ENCODE measurements around the gene UPB1.
"Not testable (repeated sequence)": the region's sequence is repeated elsewhere in the genome, so short reads cannot be mapped to it uniquely, and the experiment has no call there.

Gene UPB1

DNA sequence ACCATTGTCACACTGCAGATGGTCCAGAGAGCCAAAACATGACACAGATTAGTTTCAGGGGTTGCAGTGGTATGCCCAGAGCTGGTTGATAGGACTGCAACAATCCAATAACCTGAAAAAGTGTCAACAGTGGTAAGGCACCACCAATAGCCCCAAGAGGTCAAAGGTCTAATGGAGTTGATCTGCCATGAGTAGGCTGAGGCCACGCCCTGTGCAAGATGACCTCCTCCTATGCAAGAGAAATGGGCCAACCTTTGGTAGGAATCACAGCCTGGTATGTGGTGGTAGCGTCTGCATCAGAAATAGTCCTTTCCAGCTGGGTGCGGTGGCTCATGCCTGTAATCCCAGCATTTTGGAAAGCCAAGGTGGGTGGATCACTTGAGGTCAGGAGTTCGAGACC lies 40.2 kb downstream of the UPB1 start:
- no peak for DNase-seq (ENCODE audit: low spot score)

DNA sequence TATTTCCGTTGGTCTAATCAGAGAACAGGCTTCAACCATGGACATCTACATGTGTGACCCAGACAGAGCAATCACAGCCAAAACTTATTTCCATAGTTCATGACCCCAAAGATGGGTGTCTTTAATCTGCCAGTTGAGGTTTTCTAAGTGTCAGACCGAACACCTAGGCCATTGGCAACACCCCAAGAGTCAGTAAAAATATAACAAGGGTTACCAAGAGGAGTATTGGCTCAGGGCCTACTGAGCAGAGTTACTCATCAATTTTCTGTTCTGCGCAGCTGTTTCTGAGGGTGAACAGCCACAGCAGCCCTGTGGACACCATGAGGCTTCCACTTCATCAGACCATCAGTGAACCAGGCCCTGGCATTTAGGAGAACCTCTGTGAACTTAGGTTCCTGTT lies 41.0 kb downstream of the UPB1 start:
- no peak for DNase-seq (ENCODE audit: low spot score)

DNA sequence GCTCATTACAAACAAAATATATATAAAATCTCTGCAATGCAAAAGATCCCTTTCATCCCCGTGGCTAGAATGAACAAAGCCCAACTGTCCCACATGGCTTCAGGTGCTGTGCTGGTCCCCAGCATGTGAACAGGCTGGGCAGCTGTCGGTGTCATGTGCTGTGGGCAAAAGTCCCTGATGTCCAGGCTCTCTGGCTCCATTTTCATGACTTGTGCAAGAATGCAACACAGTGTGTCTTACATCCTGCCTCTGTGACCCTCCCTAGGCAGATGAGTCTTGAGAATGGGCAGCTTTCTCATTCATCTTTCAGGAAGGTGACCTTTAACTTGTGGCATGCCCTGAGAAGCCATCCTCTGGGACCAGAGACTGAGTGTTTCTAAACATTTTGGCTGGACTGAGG lies 45.3 kb downstream of the UPB1 start:
- DNase-seq (ENCODE audit: low spot score), result no peak

DNA sequence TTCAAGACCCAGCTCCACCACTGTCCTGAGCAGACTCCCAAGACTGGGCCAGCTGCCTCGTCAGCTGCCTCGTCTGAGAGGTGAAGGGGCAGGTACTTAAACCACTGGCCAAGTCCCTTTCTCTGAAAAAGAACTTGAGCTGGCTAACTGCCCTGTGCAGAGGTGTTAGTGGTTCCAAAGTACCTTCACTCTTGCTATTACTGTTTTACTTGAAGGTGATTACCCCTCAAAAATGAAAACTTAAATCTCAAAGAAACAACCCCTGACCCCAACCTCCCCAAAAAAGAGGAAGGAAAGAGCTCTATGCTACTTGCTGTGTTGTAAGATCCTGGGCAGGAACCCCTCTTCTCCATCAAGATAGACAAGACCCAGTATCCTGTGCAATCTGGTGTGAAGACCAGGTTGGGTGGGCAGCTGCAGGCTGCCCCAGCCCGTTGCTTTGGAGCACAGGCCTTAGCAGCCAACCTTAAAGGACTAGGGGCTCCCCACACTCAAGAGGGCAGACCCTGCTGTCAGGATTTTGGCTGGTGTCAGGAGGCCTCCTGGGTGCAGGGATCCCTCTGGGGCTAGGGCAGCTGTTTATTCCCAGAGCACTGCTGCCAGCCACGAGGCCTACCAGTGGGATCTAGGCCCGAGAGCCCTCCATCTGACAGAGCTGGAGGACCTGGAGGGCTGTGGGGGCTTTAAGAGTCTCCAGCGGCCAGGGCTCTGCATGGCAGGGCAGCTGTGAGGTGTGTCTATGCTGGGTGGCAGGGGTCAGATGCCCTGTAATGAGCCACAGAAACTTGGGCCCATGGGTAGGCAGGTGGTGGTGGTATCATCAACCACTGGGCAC lies 46.8 kb downstream of the UPB1 start:
- no peak for DNase-seq (ENCODE audit: low spot score)

DNA sequence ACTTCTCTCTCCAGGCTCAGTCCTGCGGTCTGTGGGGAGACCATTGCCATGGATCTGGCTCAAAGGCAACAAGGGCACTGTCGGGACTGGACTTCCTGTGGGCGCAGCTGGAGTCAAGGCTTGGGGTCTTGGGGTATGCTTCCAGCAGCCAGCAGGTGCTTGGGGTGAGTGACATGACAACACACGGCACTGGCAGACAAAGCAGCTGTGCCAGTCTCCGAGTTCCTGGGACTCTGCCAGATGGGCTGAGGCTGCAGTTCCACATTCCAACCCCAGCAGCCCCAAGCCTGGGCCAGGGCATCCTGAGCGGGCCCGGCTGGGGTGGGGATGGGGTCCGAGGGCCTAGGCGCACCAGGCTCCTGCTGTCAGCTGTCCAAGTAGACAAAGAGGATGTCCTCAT lies 47.5 kb downstream of the UPB1 start:
- no peak for DNase-seq (ENCODE audit: low spot score)

DNA sequence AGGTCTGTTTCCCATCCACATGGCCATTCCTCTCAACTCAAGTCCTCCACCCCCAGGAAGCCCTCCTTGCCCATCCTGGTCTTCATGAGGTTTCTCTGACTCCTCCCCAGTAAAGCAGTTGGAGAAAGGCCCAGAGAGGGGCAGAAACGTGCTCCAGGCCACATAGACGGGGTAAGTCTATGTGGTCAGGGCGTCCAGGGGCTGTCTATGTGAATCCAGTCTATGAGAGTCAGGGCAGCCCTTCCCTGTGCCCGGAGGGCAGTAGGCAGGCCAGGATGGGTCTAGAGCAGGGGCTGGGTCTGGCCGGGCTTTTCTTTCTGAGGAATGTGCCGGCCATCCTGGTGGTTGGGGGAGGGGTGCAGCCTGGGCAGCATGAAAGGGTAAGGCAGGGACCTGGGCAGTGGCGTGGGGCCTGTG lies 48.1 kb downstream of the UPB1 start:
- DNase-seq (ENCODE audit: low spot score), result no peak

DNA sequence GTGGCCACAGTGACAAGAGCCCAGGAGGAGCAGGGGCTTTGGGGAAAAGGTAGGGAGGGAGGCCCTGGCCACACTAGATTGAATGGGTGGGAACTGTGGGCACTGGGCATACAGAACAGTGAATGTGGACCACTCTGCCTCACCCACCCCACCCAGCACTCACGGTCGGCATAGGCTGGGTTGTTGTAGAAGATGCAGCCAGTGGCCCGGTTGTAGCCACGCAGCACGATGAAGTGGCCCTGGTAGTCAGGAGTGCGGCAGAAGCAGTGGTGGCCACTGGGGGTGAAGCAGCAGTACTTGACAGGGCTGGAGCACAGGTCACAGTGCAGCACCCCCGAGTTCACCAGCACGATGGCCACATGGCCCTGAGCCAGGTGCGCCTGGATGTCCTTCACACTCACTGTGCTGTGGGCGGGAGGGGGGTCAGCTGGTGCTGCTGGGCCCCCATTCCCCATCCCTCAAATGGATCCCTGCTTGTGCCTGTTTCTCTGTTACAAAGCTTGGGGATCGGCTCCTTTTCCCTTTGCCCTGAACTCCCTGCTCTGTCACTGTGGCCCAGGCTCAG lies 48.6 kb downstream of the UPB1 start:
- no peak for DNase-seq (ENCODE audit: low spot score)

DNA sequence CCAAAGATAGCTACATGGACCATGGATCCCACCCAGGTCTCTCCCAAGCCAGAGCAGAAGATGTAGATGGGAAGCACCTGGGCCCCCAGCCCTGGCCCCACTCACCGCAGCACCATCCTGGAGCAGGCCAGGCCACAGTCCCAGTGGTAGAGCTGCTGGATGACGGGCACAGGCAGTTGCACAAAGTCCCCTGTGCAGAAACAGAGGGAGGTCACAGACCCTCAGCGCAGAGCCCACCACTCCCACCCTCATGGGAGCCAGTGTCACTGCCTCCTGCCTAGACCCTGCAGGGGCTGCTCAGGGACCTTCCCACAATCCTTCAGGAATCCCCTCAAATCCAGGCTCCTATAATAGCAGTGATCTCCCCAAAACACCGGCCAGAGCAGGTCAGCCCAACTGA lies 53.7 kb downstream of the UPB1 start:
- no peak for DNase-seq (ENCODE audit: low spot score)

DNA sequence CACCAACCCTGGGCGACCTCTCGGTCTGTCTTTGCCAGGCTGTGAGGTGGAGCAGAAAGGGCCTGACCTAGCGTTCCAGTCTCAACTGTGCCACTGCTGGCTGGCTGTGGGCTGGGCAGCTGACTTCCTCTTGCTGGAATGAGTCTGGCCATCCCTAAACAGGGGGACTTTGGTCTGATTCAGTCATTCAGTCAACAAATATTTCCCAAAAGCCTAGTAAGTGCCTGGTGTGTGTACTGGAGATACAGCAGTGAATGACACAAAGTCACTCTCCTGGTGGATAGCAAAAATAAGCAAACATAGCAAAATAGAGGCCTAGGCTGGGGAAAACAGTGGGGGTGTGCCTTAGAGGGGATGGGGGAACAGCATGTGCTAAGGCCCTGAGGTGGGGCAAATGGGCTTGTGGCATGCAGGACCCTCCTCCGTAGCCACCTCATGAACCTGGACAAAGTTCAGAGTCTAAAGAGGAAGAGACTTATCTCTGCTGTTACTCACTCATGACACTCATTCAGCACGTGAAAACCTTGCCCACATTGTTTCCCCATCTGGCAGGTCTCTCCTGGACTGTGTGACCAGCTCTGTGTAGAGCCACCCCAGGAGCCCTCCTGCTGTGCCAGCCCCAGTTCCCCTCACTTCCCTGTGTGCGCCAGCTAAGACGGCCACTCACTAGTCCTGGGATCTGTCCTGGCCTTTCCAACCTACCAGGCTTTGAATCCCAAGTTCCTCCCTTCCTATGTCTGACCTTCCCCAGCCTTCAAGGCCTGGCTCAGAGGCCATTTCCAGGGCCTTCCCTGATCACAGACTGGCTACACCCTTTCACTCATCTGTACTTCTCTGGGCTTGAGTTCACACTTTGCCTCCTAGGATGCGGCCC lies 55.1 kb downstream of the UPB1 start:
- no peak for DNase-seq (ENCODE audit: low spot score)

DNA sequence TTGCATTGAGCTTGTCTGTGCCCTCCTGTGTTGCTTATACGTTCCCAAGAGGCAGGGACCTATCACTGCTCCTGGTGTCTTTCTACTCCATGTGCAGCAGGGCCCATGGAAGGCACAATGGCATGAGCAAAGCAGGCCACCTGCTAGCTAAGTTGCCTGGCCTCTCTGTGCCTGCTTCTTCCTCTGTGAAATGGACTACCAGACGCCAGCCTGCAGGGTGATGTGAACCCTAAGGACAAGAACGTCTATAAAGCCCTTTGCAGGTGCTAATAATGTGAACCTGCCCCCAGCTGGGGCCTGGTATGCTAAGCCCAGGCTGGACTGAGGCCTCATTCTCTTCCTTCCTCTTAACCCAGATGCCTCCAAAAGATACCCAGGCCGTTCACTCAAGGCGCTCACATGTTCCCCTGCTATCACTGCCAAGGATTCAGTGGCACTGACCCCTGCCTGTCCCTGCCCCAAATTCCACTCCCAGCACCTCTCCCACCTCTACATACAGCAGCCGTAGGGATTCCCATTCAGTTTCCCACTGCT lies 55.8 kb downstream of the UPB1 start:
- DNase-seq (ENCODE audit: low spot score), result no peak

DNA sequence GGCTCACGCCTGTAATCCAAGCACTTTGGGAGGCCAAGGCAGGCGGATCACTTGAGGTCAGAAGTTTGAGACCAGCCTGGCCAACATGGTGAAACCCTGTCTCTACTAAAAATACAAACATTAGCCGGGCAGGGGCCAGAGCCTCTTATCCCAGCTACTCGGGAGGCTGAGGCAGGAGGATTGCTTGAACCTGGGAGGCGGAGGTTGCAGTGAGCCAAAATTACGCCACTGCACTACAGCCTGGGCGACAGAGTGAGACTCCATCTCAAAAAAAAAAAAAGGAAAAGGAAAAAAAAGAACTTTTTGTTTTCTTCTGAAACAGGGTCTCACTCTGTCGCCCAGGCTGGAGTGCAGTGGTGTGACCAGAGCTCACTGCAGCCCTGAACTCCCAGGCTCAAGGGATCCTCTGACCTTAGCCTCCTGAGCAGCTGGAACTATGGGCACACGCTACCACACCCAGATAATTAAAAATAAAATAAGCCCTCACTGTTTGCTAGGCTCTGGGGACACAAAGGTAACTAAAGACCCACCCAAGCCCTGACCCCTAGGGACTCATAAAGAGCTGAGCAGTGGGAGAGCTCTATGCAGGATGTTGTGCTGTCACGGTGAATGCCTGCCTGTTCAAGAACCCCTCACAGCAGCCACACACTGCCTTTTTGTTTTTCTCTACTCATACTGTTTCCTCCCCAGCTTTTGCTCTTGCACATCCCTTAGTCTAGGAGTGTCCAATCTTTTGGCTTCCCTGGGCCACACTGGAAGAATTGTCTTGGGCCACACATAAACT lies 57.6 kb downstream of the UPB1 start:
- DNase-seq (ENCODE audit: low spot score), result not testable (repeated sequence)

DNA sequence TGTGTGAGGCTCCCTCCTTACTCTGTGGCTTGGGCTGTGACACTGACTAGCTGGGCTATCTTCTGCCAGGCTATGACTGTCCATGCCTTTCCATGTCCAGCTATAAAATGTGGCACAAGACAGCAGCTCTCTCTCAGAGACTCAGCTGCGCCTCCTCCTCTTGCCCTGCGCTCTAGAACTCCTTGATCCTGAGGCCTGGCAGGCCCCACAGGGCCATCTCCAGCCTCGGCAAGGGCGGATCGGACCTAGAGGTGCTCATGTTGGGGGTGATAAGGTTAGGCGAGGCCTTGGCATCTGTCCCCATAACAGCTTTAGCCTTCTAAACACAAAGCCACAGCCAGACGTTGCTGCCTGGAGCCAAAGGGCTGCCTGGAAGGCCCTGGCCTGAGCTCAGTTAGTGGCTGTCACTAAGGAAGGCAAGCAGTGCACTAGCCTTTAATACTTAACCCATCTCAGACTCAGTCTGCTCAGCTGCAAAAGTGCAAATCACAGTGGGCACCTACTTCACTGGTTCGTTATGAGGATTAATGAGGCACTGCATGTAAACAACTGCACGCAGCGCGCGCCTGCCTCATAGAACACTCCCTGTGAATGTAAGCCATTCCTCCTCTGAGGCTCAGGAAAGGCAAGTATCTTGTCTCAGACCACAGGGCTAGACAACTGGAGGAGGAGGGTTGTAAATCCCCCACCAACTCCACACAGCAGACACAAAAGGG lies 58.6 kb downstream of the UPB1 start:
- no peak for DNase-seq (ENCODE audit: low spot score)

DNA sequence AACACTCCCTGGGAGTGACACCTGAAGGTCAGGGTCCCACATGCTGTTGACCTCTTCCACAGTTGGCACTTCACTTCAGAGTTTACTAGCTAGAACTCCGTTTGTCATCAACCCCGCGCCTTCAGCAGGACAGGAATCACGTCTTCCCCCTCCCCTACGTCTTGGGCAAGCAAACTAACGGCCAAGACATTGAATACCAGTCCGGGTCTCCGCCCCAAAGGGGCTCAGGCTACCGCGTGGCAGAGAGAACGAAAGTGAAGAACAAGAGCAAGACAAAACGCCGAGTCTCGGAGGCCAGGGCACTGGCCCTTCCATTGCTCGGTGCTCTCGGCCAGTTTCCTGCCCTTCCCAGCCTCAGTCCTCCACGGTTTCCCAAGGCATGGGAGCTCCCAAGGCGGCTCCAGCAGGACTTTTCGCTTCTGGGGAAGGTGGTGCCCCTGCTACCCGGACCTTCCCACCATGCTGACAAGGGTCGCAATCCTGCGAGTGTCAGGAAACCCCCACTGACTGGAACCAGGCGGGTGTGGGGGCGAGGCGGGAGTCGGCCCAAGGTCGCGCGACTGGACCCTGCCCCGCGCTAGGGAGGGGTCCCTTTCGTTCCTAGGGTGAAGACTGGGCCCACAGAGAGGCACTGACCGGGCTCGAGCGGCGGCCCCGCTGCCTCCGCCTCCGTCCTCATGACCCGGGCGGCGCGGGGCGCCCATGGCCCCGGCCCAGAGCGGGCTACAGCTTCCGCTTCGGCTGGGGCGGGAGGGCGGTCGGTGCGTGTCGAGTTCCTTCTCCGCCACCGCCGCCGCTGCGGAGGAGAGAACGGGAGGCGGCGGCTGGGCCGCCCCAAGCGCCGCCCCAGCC lies 59.4 kb downstream of the UPB1 start, which contains the start of gene GUCD1:
GUCD1 (minus strand) TSS at position 826 of the 852 bp plus-strand sequence; CDS start at position 679, 147 bp downstream.
- DNase-seq (ENCODE audit: low spot score), result no peak

DNA sequence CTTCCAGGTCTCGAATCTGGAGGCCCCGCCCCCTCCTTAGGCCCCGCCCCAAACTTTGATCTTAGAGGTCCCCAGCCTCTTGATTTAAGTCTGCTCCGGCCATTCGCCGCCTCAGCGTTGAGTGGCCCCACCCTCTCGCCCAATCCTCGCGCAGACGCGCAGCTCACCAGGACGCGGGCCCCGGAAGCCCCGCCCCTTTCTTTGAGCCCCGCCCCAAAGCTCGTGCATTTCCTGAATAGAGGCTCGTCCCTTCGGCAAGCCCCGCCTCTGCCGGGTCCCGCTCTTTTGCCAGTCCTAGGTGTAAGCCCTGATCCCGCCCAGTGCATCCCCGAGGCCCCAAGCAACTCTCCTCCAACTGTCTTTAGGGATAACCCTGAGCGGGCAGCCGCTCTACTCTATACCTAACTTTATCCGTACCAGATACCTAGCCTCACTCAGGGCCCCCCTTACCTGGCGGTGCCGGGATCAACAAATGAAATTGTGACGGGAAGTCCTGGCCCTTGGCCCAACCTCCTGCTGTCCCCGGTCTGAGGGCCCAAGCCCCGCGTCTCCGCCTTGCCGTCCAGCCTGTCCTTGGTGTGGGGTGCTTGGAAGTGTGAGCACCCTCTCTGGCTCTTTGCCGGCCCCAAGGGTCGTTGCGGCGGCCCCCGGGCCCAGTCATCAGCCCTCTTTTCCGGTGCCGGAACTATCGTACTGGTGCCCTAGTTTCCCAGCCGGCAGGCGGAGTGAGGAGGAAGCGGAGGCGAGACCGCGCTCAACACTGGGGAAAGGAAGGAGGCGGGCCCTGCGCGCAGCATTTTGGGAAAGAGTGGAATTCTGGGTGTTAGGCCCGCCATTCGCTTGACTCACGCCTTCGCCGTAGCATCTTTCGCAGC lies 60.3 kb downstream of the UPB1 start, which contains the start of gene SNRPD3:
SNRPD3 (plus strand) TSS at position 835 of the 875 bp plus-strand sequence. CDS start 1,676 bp downstream, outside the sequence.
- peak; percentile 99 for DNase-seq (ENCODE audit: low spot score)

DNA sequence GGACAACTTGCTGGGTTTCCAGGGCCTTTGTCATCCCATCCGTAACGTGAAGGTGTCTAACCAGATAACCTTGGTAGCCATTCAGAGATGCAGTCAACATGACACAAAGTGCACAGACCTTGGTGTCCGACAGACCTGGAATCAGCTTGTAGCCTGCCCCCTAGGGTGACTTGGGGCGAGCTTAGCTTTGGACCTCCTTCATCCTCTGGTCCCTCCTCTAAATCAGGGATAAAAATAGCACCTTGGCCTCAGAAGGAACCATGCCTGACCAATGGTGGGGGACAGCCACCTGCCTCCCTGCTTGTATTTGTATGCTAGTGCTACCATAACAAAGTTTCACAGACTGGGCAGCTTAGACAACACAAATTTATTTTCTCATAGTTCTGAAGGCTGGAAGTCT lies 64.3 kb downstream of the UPB1 start:
- no peak for DNase-seq (ENCODE audit: low spot score)

DNA sequence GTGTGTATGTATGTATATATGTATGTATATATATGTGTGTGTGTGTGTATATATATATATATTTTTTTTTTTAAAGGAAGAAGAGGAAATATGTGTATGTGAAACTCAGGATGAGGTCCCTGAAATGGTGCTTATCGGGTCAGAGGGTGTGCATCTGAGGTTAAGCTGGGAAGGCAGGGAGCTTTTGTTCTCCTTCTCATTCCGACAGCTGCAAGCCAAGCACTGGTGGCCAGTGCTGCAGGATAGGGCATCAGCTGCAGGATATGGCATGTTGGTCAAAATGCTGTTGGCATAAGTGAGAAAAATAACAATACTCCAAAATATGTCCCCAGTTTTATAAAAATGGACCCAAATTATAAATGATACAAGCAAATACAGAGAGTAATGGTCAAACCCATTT lies 68.1 kb downstream of the UPB1 start:
- DNase-seq (ENCODE audit: low spot score), result no peak

DNA sequence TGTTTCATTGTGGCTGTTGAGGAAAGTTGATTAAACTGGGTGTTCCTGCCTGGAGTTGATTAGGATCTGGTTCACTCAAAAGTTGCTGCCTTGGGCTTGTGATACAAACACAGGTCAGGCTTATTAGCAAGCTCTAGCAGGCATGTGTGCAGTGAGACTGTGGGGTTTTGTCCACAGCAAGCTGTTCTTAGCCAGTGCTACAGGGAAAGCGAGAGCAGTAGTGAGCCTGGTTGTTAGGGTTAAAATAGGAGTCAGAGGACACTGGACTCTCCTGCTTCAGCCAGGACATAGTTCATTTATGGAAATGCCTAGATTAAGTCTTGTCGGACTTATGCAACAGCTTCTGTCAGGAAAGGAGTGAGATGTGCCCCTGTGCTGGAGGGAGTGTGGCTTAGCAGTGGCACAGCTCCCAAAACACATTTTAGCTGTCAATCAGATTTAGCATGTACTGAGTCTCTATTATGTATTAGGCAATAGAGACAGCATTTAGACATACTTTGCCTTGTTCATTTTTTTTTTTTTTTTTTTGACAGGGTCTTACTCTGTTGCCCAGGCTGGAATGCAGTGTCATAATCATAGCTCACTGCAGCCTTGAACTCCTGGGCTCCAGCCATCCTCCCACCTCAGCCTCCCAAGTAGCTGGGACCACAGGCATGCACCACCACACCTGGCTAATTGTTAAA lies 69.4 kb downstream of the UPB1 start:
- DNase-seq (ENCODE audit: low spot score), result no peak

DNA sequence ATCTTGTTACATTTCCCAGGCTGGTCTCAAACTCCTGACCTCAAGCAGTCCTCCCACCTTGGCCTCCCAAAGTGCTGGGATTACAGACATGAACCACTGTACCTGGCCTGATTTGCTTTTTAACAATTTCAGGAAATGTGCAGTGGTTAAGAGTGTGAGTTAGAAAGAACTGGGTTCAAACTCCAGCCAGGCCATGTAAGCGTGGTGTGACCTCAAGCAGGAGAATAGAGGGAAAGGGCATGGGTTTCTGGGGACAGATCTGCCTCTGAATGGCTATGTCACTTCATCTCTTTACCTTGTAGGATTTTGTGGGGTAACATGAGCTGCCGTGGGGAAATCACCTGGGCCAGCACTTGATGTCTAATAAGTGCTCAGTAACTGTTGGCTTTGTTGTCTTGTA lies 69.9 kb downstream of the UPB1 start:
- no peak for DNase-seq (ENCODE audit: low spot score)

Measured in globus pallidus (tissue), 1 donor.